Activated CD4-positive, alpha-beta T cell treated with anti-CD3 and anti-CD28 coated beads, Interleukin-2, amount 50 U/mL, for 1 hour (primary cell): Measurements from ENCODE around the gene POU3F3.

Experiments
- DNase-seq: peaks from one replicate; pipeline ENCODE4 v3.0.0-alpha.2; 2020

POU3F3 gene

DNA sequence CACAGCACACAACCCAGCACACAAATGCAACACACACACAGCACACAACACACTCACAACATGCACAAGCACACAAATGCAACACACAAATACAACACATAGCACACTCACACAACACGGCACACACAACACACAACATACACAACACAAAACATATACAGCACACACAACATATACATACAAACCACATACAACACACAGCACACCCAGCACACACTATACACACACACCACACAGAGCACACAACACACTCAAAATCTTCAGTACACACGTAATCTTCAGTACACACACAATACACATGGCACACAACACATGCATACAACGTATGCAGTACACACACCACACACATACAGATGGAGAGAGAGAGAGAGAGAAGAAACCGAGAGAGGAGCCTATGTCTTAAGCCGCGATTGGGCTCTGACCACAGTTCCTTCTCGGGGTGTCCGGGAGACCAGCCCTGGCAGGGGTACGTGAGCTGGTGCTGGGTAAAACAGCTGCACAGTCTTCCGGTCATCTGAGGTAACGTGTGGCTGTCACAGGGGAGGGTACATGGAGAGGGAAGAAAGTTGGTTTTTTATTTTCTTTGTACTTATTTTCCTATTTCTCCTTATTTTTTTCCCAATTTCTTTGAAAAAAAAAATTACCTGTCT, 25.1 kb downstream of the POU3F3 start:
- no peak for DNase-seq

DNA sequence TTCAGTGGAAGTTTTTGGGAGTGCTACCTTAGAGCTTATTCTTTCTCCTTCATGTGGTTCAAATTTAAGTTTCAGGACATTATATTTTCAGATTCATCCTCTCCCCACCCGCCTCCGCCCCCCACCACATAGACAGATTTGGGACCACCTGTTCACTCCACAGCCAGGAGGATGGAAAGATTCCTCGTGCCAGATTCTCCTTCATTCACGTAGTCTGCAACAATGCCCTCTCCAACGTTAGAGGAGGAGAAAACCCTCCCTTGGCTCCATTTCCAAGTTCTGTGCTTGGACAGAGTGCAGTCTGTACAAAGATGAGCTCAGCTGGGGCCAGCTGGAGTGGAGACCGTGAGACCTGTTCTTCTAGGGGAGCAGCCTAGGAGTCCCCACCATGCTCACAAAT, 26.2 kb downstream of the POU3F3 start:
- no peak for DNase-seq

- no peak for DNase-seq
Measured at GRCh38 chr2:104883357-104883756, 29.4 kb downstream of the POU3F3 start.

- DNase-seq = no peak
Measured at GRCh38 chr2:104885119-104885782, 31.3 kb downstream of the POU3F3 start.

- no peak for DNase-seq
Measured at GRCh38 chr2:104887676-104888075, 33.8 kb downstream of the POU3F3 start.

DNA sequence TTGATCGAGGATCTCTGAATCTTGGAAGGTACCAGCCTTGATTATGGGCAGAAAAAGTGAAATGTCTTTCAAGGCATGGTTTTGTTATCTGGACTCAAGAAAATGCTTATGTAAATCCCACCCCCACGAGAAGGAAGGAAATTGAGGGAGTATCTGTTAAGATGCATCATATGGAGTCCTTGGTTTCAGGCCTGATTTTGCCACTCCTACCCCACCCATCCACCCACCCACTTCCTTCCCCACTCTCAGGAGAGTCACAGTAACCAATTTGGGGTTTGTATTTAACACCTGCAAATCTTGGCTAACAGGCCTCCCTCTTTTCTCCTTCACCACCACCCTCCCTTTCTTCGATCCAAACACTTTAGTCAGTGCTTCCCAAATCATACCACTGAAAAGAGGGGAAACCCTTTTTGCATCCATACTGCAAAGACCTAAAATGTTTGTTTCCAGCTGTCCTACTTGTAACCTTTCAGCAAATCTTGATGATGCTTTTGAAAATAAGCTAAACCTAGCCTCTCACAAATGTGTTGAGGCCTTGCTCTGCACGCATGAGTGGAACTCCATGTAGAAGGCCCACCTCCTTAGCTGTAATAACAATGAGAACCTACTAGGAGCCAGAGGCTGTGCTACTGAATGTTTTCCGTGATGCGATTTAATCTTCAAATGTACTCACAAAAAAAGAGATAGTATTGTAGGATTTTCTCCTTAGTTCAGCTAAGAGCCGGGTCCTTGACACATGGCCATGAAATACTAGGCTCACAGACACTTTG, 34.8 kb downstream of the POU3F3 start:
- DNase-seq = no peak

DNA sequence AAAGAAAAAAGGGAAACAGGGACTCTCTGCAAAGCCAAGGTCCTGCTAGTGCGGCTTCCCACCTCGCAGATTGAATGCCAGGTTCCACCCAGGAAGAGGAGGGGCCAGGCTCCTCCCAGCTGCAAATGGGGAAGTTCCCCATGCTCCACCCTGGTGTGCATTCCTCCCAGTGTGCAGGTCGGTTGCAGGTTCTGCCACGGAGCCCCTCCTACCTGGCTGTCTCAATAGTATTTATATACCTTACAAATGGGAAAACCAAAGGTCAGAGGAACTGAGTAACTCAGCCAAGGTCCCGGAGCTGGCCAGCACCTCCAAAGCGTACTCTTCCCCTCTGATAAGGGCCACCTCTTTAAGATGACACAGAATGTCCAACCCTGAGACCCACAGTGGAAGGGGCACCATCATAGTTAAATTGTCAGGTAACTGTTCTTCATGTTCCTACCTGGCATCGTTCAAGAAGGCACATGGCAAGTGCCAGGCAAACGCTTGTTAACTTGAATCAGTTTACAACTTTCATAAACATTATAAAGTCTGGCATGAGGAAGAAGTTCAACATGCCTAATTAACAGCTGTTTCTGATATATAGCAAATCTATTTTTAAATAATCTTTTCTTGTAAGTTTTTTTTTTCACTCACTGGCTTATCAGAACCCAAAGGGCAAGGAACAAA, 35.5 kb downstream of the POU3F3 start:
- DNase-seq = no peak

DNA sequence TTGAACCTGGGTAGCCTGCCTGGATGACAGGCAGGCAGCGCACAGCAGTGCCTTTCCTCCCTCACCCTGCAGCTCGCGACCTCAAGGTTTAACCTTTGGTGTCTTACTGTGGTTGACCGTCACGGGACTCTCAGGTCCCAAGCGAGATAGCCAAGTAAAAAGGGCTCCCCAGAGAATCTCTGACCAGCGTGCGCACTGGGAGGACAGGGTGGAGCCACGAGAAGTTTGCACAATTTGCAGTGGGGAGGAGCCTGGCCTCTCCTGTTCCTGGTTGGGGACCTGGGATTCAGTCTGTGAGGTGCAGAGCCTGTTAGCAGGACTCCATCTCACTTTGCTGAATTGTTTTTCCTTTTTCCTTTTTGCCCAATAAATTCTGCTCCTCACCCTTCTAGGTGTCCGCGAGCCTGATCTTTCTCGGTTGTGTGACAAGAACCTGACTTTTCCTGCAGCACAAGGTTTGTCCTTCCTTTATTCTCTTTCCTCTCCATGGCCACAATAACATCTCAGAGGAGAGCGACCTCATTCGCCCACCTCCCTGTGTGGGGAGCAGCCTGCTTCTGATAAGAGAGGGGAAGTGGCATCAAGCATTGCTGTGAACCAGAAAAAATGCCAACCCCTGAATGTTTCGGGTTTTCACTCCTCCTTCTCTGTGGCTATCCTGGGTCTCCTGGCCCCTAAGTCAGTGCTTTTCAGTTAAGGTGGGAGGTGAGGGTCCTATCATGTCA, 36.2 kb downstream of the POU3F3 start:
- DNase-seq = no peak

DNA sequence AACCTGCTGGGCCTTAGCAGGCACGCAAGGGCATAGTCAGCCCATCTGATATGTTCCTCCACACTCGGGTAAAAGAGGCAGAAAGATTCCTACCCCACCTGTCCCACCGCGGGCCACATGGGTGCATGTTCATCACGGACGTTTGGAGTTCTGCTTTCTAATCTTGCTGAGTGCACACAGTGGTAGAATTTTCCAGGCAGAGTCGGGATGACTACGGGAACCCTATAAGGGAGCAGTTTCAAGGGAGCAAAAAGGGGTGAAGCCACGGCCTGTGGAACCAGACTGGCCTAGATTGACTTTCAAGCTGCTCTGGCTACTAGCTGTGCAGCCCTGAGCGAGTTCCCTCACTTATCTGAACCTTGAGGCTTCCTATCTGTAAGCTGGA, 36.8 kb downstream of the POU3F3 start:
- no peak for DNase-seq

DNA sequence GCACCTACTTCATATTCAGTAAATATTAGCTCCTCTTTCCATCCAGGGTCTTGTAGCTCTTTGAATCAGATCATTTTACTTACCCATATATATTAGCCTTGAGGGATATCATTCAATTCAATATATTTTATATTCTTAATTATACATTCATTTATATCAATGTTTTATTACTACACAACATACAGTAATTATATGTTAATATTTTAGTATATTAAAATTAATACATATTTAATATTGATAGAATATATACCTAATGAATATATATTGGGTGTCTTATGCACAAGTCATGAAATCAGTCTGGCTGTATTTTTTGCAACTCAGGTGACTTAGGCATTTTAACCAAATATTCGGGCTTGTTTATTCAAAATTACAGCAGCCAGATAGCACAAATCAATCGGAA, 37.2 kb downstream of the POU3F3 start:
- DNase-seq = no peak

DNA sequence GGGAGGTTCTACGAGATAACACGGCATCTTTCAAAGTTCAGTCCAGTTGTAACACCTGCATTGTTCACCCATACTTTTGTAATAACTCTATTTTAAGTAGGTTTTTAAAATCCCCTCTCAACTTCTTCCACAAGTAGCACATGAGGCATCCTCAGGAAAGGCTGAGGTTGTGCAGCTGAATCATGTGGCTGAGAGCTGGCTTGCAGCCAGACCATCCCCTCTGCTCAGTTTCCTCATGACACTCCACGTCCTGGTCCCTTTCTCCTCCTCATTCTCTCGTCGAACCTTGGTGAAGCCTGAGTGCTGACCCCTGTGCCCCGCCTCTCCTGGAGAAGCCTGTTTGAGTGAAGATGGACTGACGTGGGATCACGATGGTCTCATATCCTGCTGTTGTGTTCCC, 42.5 kb downstream of the POU3F3 start:
- no peak for DNase-seq

- DNase-seq = no peak
Measured at GRCh38 chr2:104897515-104898184, 43.7 kb downstream of the POU3F3 start.

DNA sequence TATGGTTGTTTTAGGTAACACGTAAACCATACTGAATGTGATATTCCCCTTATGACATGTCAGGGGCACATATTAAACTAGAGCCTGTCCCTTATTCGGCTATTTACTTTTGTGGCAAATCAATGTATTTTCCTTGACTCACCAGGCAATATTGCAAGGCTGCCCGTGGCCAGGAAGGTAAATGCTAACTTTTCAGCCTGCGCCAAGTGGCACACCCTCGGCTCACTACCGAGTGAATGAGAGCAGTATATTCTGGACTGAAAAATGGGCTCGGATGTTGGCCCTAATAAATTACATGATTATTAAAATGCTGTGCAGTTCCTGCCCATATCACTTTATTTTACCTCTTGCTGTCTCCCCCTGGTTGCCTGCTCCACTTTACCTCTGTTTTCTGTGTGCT, 46.7 kb downstream of the POU3F3 start:
- DNase-seq = no peak

- DNase-seq = no peak
Measured at GRCh38 chr2:104901037-104901881, 47.3 kb downstream of the POU3F3 start.

GRCh38 chr2:104902317-104902716, 48.4 kb downstream of the POU3F3 start:
- DNase-seq = no peak
